HG03354 (cell line): Measurements from ENCODE around the gene MRPS7.
"Not testable (repeated sequence)": the region's sequence is repeated elsewhere in the genome, so short reads cannot be mapped to it uniquely, and the experiment has no call there.

Experiments used
- ATAC-seq: cut with Tn5 transposase; IDR thresholded peaks from one replicate; pipeline ENCODE4 v1.9.1; 2021; ENCODE audit warnings: mild to moderate bottlenecking; ENCODE audit not compliant: unreplicated experiment, poor library complexity, severe bottlenecking

MRPS7 gene

GRCh38 chr17:75242461-75243042, 19.1 kb upstream of the MRPS7 start:
- no peak for ATAC-seq

- no peak for ATAC-seq
Measured at GRCh38 chr17:75244133-75244866, 17.4 kb upstream of the MRPS7 start.

GRCh38 chr17:75245011-75245410, 16.7 kb upstream of the MRPS7 start:
- ATAC-seq, result no peak

- no peak for ATAC-seq
Measured at GRCh38 chr17:75246404-75246803, 15.3 kb upstream of the MRPS7 start.

GRCh38 chr17:75249564-75249963, 12.1 kb upstream of the MRPS7 start:
- ATAC-seq, result no peak

- peak; percentile 92 for ATAC-seq
Measured at GRCh38 chr17:75250009-75250471, 11.6 kb upstream of the MRPS7 start.

- ATAC-seq, result no peak
Measured at GRCh38 chr17:75252039-75252816, 9.5 kb upstream of the MRPS7 start.

GRCh38 chr17:75255954-75256698, 5.6 kb upstream of the MRPS7 start:
- ATAC-seq, result not testable (repeated sequence)

- not testable (repeated sequence) for ATAC-seq
Measured at GRCh38 chr17:75257228-75257627, 4.5 kb upstream of the MRPS7 start.

GRCh38 chr17:75260641-75261335, 891 bp upstream of the MRPS7 start:
- peak; percentile 32 for ATAC-seq

GRCh38 chr17:75262112-75262606, 480 bp downstream of the MRPS7 start:
- ATAC-seq, result peak; percentile 11

- no peak for ATAC-seq
Measured at GRCh38 chr17:75263055-75263454, 1.4 kb downstream of the MRPS7 start.

- ATAC-seq, result no peak
Measured at GRCh38 chr17:75265614-75266315, 4.1 kb downstream of the MRPS7 start.

GRCh38 chr17:75266316-75267152, 4.9 kb downstream of the MRPS7 start:
- no peak for ATAC-seq

- no peak for ATAC-seq
Measured at GRCh38 chr17:75267153-75267410, 5.4 kb downstream of the MRPS7 start.

GRCh38 chr17:75267411-75268232, 5.9 kb downstream of the MRPS7 start:
- no peak for ATAC-seq

- peak; percentile 6 for ATAC-seq
Measured at GRCh38 chr17:75269844-75270217, 8.2 kb downstream of the MRPS7 start.
